Ishikawa (cell line): Measurements from ENCODE around the gene SLC24A4.

Experiments used
- CEBPB ChIP-seq: IDR thresholded peaks from 2 replicates; pipeline ENCODE4 v1.6.1; 2012
- CREB1 ChIP-seq: IDR thresholded peaks from 2 replicates; pipeline ENCODE4 v1.6.1; 2012; ENCODE audit warnings: low read depth
- EGR1 ChIP-seq: IDR thresholded peaks from 2 replicates; pipeline ENCODE4 v1.6.1; 2012
- EP300 ChIP-seq: IDR thresholded peaks from 2 replicates; pipeline ENCODE4 v1.6.1; 2012; ENCODE audit warnings: borderline replicate concordance
- FOXM1 ChIP-seq: IDR thresholded peaks from 2 replicates; pipeline ENCODE4 v1.6.1; 2012; ENCODE audit warnings: low read depth, borderline replicate concordance
- NFIC ChIP-seq: IDR thresholded peaks from 2 replicates; pipeline ENCODE4 v1.6.1; 2012
- RAD21 ChIP-seq: IDR thresholded peaks from 2 replicates; pipeline ENCODE4 v1.6.1; 2012; ENCODE audit warnings: low read depth
- TAF1 ChIP-seq: IDR thresholded peaks from 2 replicates; pipeline ENCODE4 v1.6.1; 2012; ENCODE audit warnings: low read depth, mild to moderate bottlenecking
- TCF12 ChIP-seq: IDR thresholded peaks from 2 replicates; pipeline ENCODE4 v1.6.1; 2012; ENCODE audit warnings: low read depth
- TEAD4 ChIP-seq: IDR thresholded peaks from 2 replicates; pipeline ENCODE4 v1.6.1; 2012
- YY1 ChIP-seq: IDR thresholded peaks from 2 replicates; pipeline ENCODE4 v1.6.1; 2012; ENCODE audit warnings: low read depth
- ZBTB7A ChIP-seq: IDR thresholded peaks from 2 replicates; pipeline ENCODE4 v1.6.1; 2012; ENCODE audit warnings: low read depth
- TF ChIP-seq, protein P1 (sequence below): IDR thresholded peaks from 2 replicates; pipeline ENCODE4 v1.6.1; 2012
- TF ChIP-seq, protein P2 (sequence below): IDR thresholded peaks from 2 replicates; pipeline ENCODE4 v1.6.1; 2012; ENCODE audit warnings: low read depth, mild to moderate bottlenecking
- TF ChIP-seq, protein P3 (sequence below): IDR thresholded peaks from 2 replicates; pipeline ENCODE4 v1.6.1; 2012

Gene SLC24A4

DNA sequence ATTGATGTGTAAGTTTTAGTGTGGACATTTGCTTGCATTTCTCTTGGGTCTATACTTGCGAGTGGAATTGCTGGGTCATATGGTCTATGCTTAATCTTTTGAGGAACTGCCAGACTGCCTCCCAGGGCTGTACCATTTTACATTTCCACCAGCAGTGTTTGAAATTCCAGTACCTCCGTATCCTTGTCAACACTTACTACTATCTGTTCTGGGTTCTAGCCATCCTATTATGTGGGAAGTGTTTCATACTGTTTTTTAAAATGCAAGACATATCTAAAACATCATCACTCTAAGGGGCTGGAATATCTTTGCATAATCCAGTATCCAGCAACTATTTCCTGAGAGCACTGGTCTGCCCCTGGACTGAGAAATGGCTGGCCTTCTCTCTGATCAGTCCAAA lies 110.4 kb downstream of the SLC24A4 start:
- TF ChIP-seq FOXM1 (no peak), EGR1 (no peak), TEAD4 (no peak), RAD21 (no peak), TAF1 (no peak), NFIC (no peak), CREB1 (no peak), TCF12 (no peak), CEBPB (no peak), EP300 (no peak), ZBTB7A (no peak), YY1 (no peak)
- TF ChIP-seq, protein P1, sequence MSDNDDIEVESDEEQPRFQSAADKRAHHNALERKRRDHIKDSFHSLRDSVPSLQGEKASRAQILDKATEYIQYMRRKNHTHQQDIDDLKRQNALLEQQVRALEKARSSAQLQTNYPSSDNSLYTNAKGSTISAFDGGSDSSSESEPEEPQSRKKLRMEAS = no peak
- TF ChIP-seq, protein P2, sequence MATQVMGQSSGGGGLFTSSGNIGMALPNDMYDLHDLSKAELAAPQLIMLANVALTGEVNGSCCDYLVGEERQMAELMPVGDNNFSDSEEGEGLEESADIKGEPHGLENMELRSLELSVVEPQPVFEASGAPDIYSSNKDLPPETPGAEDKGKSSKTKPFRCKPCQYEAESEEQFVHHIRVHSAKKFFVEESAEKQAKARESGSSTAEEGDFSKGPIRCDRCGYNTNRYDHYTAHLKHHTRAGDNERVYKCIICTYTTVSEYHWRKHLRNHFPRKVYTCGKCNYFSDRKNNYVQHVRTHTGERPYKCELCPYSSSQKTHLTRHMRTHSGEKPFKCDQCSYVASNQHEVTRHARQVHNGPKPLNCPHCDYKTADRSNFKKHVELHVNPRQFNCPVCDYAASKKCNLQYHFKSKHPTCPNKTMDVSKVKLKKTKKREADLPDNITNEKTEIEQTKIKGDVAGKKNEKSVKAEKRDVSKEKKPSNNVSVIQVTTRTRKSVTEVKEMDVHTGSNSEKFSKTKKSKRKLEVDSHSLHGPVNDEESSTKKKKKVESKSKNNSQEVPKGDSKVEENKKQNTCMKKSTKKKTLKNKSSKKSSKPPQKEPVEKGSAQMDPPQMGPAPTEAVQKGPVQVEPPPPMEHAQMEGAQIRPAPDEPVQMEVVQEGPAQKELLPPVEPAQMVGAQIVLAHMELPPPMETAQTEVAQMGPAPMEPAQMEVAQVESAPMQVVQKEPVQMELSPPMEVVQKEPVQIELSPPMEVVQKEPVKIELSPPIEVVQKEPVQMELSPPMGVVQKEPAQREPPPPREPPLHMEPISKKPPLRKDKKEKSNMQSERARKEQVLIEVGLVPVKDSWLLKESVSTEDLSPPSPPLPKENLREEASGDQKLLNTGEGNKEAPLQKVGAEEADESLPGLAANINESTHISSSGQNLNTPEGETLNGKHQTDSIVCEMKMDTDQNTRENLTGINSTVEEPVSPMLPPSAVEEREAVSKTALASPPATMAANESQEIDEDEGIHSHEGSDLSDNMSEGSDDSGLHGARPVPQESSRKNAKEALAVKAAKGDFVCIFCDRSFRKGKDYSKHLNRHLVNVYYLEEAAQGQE = no peak
- TF ChIP-seq, protein P3, sequence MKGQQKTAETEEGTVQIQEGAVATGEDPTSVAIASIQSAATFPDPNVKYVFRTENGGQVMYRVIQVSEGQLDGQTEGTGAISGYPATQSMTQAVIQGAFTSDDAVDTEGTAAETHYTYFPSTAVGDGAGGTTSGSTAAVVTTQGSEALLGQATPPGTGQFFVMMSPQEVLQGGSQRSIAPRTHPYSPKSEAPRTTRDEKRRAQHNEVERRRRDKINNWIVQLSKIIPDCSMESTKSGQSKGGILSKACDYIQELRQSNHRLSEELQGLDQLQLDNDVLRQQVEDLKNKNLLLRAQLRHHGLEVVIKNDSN = no peak

DNA sequence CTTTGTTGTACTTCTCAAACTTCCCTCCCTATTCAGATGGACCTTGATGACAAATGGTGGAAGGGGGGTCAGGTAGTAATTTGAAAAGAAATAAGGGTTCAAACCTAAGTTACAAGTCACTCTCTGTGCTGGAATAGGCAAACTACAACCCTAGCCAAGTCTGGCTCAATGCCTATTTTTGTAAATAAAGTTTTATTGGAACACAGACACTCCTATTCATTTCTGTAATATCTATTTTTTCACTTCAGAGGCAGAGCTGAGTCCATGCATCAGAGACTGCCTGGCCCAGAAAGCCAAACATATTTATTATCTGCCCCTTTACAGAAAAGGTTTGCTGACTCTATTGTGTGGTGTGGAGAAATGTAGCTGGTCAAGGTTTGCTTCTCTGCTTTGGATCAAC lies 112.2 kb downstream of the SLC24A4 start:
- TF ChIP-seq CREB1 (no peak), YY1 (no peak), EP300 (no peak), TCF12 (no peak), CEBPB (no peak), NFIC (0 out of 2 replicates have a peak, but pooled peaks have one; percentile 33)
- TF ChIP-seq, protein P3 = no peak

DNA sequence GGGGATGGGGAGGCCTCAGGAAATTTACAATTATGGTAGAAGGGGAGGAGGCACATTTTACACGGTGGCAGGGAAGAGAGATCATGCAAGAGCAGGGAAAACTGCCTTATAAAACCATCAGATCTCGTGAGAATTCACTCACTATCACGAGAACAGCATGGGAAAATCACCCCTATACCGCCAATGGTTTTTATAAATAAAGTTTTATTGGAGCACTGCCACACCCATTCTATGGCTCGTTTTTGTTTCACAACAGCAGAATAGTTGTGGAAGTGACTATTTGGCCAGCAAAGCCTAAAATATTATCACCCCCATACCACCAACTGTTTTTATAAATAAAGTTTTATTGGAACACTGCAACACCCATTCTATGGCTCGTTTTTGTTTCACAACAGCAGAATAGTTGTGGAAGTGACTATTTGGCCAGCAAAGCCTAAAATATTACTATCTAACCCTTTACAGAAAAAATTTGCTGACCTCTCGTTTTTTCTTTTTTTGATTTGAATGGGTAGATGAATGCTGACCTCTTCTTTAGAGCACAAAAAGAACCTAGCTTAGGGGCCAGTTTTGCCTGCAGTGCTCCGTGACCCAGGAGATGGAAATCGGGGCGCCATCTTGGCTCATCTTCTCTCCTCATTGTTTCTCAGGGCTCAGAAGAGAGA lies 113.3 kb downstream of the SLC24A4 start:
- TF ChIP-seq TCF12 = no peak

DNA sequence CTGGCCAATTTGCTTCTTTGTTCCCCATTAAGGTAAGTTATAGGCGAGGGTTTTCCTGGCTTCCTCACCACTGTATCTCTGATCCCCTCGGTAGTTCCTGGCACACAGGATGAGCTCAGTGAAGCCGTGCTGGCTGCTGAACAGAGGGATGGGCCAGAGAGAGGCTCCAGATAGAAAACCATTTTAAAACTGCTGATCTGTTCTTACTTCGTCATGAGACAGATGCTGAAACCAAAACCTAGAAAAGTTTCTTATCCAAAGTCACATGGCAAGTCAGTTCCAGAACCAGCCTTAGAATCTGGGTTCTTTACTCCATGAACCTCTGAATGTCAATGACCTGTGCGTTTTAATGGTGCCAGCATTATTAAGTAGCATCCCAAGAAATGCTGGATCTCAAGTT lies 114.3 kb downstream of the SLC24A4 start:
- TF ChIP-seq, protein P3 = no peak
- TF ChIP-seq, protein P2 = no peak
- no peak for TF ChIP-seq TAF1
- no peak for TF ChIP-seq YY1
- TF ChIP-seq FOXM1 = no peak
- no peak for TF ChIP-seq CREB1
- no peak for TF ChIP-seq EGR1
- no peak for TF ChIP-seq CEBPB
- TF ChIP-seq, protein P1 = no peak

DNA sequence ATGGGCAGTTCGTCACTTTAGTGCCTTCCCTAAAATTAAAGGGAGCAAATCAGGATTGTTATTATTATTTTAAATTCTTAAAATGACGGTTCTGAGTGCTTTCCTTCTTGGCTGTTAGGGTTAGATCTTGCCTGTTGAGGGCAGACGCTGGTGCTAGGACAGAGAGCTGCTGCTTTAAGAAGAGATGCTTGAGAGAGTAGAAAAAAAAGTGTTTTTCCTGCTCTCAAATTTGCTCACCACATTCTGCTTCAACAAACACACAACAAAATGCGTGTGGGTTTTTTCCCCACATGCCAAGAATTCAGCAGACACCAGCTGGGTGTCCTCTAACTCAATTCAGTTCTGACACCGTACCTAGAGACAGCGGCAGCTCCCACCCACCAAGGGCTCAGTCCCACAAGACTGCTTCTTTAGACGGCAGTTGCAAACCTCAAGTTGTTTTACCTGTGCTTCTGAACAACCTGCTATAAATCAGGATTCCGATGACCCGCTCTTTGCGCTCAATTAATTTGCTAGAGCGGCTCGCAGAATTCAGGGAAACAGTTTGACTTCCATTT lies 114.8 kb downstream of the SLC24A4 start:
- no peak for TF ChIP-seq RAD21
- TF ChIP-seq, protein P3 = no peak
- TF ChIP-seq TEAD4 = no peak
- TF ChIP-seq CEBPB = no peak
- no peak for TF ChIP-seq ZBTB7A
- no peak for TF ChIP-seq YY1
- TF ChIP-seq EGR1 = no peak
- TF ChIP-seq, protein P2 = no peak
- no peak for TF ChIP-seq TCF12
- TF ChIP-seq CREB1 = no peak
- TF ChIP-seq, protein P1 = no peak
- no peak for TF ChIP-seq NFIC
- TF ChIP-seq TAF1 = no peak
